GM19023 (cell line): ENCODE results near the gene TBX1.

Experiments used
- ATAC-seq: cut with Tn5 transposase; IDR thresholded peaks from one replicate; pipeline ENCODE4 v1.9.1; 2021; ENCODE audit warnings: mild to moderate bottlenecking, moderate library complexity; ENCODE audit not compliant: unreplicated experiment

The TBX1 gene

DNA sequence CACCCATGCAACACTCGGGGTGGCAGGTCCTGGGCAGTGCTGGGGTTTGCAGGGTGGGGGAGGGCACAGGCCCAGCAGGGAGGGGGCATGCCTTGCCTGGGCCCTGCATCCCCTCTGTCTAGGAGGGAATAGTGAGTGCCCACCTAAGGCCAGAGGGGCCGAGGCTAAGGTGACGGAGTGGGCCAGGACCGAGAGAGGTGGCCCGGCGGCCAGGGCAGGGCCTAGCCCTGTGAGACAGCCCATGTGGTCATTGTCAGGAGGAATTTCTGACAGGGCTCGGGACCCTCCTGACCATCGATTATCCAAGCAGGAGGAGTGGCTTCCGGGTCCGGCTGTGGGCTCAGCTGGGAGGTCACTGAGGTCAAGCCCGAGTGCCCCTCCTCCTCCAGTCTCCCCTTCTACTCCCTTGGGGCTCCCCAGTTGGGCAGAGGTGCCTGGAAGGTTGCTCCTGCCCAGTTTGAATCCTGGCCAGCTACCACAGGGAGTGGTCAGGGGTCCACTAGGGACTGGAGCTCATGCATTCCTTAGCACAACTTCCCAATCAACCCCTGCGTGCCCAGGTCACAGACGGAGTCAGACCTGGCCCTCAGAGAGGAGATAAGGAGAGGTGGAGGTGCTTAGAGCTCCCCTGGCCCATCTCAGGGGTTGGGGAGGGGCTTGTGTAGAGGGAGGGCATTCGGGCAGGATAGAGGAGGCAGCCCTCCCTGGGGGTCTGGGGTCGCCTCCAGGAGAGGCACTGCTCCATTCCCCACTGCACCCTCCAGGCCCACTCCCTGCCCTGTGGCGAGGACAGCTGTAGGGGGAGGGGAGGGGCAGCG lies 22.5 kb upstream of the TBX1 start:
- no peak for ATAC-seq

- ATAC-seq: no peak
Measured at GRCh38 chr22:19738664-19739447, 21.7 kb upstream of the TBX1 start.

GRCh38 chr22:19739448-19739895 lies 21.1 kb upstream of the TBX1 start:
- no peak for ATAC-seq

GRCh38 chr22:19739911-19740449 lies 20.6 kb upstream of the TBX1 start:
- ATAC-seq: no peak

- ATAC-seq: no peak
Measured at GRCh38 chr22:19740586-19740985, 20.0 kb upstream of the TBX1 start.

GRCh38 chr22:19741053-19741452 lies 19.5 kb upstream of the TBX1 start:
- ATAC-seq: no peak

DNA sequence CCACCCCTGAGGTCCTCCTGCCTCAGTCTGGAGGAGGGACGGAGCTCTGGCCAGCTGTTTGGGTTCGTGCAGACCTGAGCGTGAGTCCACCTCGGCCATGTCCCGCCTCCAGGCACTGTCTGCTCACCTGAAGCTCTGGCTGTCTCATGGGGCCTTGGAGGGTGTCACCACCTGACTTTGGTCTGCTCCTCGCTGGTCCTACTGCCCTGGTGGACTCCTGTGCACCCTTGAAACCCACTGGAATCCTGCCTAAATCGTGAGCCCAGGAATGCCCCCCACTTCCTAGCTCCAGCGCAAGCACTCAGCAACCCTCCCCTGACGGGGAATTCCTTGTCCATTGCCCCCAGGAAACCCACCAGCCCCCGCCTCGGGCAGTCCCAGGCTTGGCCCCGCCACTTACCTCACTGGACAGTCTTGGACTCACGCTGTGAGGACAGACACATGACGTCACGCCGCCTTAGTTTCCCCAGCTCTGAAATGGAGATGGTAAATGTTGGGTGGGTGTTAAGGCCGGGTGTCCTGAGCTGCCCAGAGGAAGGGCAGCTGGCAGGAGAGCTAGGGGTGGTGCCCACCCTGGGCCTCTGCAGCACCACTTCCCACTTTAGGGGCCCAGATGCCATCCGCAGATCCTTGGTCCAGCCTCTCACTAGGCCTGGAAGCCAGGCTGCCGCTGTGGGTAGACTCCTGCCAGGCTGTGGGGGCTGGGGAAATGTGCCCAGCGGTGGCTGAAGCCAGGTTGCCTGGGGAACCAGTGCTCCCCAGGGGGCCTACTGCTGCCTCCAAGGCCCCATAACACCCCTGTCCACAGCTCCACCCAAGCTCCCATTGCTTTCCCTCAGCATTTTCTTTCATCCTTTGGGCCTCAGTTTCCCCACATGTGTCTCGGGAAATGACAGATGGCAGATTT lies 18.2 kb upstream of the TBX1 start:
- ATAC-seq: no peak

DNA sequence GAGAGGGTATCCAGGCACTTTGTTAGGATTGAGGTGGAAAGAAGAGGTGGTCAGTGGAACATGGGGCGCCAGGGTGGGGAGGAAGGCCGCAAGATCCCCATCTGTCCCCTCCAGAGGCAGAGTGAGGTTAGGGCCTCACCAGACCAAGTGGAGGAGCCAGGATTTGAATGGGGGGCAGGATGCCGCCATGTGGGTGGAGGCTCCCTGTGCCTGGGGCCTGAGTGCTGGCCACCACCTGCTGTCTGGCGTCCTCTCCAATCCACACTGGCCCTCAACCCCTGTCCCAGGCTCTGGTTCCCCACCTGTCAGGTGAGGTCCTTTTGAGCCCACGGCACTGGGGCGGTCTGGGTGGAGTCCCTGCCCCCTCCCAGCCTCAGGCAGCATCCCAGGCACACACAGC lies 17.5 kb upstream of the TBX1 start:
- no peak for ATAC-seq

GRCh38 chr22:19743651-19744050 lies 16.9 kb upstream of the TBX1 start:
- no peak for ATAC-seq

DNA sequence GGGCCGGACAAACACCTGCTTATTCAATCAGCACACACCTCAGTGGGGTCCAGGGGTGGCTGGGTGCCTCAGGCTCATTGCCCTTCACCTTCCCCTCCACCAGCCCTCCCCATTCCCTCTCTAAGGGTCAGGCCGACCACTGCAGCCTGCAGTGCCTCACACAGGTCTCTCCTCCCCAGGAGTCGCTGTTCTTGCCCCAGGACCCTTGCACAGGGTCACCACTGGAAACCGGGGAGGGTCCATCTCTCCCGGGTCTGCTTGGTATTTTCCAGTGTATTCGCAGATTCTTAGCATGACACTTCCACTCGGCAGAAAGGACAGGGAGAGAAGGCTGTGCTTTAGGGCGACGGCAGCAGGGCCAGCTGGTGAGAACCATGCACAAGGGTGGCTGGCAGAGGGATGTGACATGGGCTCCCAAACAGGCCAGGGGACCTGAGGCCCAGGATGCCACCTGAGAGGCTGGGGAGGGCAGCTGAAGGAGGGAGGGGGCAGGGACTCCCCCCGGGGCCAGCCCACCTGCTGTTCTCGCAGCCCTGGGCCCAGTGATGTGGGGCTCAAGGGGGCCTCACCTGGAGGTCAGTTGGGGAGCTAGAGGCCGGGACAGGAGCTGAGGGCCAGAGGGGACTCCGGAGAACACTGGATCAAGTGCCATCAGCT lies 16.1 kb upstream of the TBX1 start:
- ATAC-seq: no peak

DNA sequence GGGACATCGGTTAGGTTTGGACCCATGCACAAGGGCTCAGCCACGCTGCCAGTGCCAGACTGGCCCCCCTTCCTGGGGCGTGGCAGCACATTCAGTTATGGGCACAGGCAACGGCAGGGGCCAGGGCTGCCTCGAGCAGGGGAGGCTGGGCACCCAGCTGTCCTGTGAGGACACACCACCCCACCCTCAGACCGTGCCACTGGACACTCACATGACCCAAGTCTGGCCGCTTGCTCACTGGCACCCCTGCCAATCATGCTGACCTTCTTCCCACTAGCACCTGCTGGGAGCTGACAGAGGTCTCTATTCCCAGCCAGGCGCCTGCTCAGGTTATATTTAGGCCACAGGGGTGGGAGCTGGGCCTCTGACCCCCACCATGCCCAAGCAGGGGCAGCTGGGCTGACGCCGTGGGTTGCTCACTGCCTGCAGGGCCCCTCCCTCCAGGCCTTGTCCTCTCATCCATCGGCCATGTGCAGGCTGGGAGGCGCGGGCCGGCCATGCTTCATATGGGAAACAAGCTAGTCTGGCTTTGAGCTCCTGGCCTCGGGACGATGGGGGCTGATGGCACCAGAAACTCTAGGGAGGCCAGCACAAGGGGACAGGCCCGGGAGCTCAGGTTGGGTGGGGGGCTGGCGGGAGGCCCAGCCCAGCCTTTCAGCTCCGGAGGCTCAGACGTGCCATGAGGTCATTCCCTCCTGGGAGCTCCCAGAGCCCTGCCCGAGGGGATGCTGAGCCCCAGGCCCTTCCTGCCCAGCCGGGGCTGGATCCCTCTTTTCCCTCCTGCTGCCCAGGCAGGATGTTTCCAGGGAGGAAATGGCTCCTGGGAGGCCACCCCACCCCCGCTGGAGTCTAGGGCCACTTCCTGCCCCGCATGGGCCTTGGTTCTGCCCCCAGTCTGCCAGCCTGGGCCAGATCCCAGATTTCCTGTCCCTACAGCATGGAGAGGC lies 15.2 kb upstream of the TBX1 start:
- ATAC-seq: no peak

- ATAC-seq: no peak
Measured at GRCh38 chr22:19746726-19747125, 13.9 kb upstream of the TBX1 start.

DNA sequence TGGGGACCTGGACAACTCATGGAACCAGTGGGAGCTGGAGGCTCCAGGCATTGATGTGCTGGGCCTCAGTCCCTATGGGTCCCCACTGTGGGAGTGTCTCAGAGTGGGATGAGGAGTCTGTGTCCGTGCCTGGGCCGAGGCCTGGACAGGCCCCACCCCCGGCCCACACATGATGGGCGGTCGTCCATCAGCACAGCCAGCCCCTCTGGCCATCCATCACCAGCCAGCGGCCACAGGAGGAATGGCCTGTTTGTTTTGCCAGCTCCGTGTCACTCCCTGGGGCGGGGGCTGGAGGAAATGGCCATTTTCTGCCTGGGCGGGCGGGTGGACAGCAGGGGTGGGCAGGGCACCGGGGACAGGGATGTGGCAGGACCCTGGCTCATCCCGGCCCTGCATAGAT lies 13.0 kb upstream of the TBX1 start:
- no peak for ATAC-seq

DNA sequence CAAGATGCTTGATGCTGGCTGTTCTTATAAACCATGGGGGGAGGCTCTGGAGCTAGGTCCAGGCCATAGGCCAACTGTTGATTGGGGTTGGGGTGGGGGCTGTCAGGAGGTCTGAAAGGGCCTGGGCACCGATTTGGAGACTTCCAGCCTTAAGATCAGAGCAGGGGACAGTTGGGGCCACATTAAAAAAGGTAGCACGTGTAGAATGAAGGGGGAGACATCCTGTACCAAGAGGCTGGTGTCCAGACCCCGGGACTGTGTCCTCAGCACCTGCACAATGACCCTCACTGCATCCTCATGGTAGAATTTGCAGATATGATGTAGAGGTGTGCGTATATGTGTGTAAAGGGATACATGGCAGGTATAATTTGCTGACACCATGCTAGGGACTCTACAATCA lies 12.4 kb upstream of the TBX1 start:
- ATAC-seq: no peak

GRCh38 chr22:19748991-19749664 lies 11.4 kb upstream of the TBX1 start:
- ATAC-seq: no peak

DNA sequence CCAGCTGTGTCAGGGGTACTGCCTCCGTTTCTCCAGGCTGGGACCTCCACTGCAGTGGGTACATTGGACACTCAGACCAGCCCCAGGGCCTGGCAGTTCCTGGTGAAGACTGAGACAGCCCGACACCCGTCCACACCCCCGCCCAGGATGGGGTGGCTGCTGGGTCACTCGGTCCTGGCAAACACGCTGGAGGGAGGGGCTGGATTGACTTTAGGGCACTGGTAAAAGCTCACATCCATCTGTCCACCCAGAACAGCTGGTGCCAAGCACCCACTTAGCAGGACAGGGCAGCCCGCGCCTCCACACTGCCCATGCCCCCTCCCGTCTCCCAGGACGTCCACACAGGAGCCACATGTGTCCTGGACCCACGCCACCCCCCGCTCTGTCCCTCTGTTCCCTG lies 10.7 kb upstream of the TBX1 start:
- ATAC-seq: no peak

GRCh38 chr22:19750507-19751490 lies 9.8 kb upstream of the TBX1 start:
- ATAC-seq: no peak
